ENCODE measurements around the gene SCP2D1.
A peak's percentile ranks its signal among the peaks of the same experiment; 100 is the strongest.

Gene SCP2D1

GRCh38 chr20:18815194-18815942, 1.8 kb downstream of the SCP2D1 start:
- no peak for DNase-seq

DNA sequence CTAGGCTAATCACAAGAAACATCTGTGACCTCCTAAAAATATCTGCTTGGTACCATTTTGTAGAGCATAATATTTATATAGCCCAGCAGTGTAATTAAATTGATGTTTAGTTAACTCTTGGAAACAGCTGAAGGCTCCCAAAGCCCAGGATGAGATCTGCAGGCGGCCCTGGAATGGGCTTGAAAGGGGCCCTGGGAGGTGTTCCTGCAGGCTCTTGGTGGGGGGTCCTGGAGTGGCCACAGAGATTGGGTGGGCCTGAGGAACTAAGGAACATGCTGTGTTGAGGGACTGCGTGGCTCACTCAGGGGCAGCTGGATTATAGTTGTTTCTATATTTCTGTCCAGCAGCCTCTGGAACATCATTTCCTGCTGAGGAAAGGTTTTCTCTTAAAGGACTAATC, 9.2 kb downstream of the SCP2D1 start:
- no peak for DNase-seq

DNA sequence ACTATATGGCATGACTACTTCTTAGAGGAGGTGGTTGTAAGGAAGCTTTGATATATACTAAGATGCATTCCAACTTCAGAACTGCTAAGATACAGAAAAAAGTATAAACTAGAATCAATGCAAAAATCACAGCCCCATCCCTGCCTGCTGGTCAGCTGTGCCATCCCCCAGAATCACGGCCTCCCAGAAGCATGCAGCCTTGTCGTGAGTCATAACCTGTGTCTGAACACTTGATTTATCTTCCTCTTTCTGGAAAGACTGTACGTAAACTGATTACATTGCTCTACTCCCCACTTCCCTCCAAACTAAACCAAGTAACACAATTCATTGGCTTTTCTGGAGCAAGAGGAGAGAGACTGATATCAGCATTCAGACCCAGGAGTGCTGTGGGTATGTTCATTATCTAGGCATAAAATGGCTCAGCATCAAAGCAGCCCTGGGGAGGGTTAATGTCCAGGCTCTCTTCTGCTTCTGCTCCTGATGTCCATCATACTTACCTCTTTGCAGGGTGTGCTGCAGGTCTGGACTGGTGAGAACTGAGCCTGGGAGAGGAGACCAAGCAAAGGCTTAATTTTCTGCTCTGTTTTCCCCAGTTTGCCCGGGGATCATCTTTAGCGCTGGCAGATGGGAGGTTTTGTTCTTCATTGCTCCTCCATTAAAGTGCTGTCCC, 18.4 kb downstream of the SCP2D1 start:
- DNase-seq, result no peak

- DNase-seq, result no peak
Observed at GRCh38 chr20:18832546-18833200, 19.1 kb downstream of the SCP2D1 start.

GRCh38 chr20:18835466-18836256, 22.1 kb downstream of the SCP2D1 start:
- no peak for DNase-seq

- no peak for DNase-seq
Observed at GRCh38 chr20:18837718-18838117, 24.1 kb downstream of the SCP2D1 start.

- no peak for DNase-seq
Observed at GRCh38 chr20:18839507-18840247, 26.1 kb downstream of the SCP2D1 start.

- DNase-seq, result no peak
Observed at GRCh38 chr20:18840248-18840645, 26.7 kb downstream of the SCP2D1 start.

DNA sequence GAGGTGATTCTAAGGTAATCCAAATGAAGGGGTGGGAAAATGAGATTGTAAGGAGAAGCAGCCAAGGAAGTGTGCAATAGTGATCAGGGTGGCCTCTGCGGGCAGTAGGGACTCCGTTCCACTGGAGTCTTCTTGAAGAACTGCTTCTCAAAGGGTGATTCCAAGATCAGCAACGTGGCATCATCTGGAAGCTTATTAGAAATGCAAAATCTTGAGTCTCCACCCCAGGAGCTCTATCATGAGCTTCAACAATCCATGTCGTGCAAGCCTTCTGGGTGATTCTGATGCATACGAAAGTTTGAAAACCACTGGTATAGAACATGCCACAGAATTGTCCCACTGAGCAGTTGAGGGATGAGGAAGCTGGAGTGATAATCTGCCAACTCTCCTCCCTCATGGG, 31.4 kb downstream of the SCP2D1 start:
- DNase-seq, result no peak

- DNase-seq, result no peak
Observed at GRCh38 chr20:18847226-18847755, 33.7 kb downstream of the SCP2D1 start.

- DNase-seq, result no peak
Observed at GRCh38 chr20:18849131-18849530, 35.5 kb downstream of the SCP2D1 start.

- DNase-seq, result peak in 1 of 14 donors; percentile 5
Observed at GRCh38 chr20:18851629-18852028, 38.0 kb downstream of the SCP2D1 start.

- no peak for DNase-seq
Observed at GRCh38 chr20:18852318-18852717, 38.7 kb downstream of the SCP2D1 start.

- no peak for DNase-seq
Observed at GRCh38 chr20:18853216-18853615, 39.6 kb downstream of the SCP2D1 start.

DNA sequence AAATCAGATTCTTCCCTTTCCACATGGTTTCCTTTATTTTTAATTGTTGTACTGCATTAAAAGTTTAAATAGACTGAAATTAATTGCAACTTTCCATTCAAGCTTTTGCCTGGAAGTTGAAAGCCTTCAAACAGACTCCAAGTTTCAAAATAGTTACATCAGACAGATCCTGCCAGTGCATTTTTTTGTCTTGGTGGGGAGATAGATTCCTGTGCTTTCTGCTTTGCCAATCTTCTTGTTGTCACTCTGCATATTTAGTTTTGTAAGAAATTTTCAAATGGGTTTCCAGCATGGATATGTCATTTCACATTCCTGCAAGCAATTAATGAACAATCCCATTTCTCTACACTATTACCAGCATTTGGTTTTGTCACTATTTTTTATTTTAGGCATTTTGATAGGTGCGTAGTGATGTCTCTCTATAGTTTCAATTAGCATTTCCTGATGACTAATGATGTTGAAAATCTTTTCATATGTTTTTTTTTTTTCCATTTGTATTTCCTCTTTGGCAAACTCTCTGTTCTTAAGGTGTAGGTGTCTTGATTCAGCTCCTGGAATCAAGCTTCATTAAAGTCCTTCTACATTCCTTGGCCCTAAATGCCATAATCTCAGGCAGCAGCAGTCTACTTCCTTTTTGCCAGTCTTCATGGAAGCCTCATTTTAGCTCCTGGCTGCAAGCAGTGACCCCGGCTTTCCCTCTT, 40.5 kb downstream of the SCP2D1 start:
- DNase-seq, result no peak

DNA sequence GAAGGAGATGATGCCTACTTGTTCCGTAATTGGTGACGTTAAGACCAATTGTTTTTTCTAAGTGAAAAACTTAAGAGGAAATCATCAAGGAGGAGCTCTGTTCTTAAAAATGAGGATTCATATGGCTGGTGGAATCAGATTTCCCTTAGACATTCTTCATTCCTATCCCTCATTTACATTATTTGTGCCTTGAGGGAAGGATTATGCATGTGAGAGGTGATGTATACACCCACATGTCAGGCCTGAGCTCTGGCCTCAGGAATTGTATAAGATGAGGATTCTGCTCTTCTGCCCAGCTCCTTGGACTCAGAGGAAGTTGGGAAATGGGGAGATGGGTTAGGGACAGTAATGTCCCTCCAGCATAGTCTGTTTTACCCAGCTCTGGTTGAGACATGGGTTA, 42.3 kb downstream of the SCP2D1 start:
- no peak for DNase-seq

DNA sequence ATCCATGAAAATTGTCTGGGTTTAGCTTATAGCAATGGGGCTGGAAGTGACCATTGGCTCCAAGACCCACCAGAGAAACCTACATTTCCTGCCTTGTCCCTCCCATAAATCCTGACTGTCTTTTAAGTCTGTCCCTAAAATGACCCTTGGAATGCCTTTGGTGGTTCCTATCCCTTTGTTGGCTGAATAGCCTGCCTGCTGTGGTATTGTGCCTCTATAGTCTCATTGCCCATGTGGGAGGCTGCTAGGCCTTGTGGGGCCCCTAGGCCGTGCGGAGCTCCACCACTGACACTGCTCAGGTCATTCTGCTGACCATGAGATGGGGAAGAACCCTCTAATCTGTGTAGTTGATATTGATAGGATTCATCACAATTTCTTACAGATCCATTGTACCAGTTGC, 43.3 kb downstream of the SCP2D1 start:
- no peak for DNase-seq

GRCh38 chr20:18857640-18858039, 44.1 kb downstream of the SCP2D1 start:
- DNase-seq, result no peak

GRCh38 chr20:18858816-18859215, 45.2 kb downstream of the SCP2D1 start:
- no peak for DNase-seq
